A549 (cell line): ENCODE data around the gene OGDH.

Experiments used
- CBX8 ChIP-seq: fragments of 200-600 bp; sonication (generic); IDR thresholded peaks from 2 replicates; pipeline ENCODE4 v1.6.1; 2016
- EP300 ChIP-seq, 2 experiments: fragments of >200 bp; sonication (Bioruptor Twin); formaldehyde crosslinking; IDR thresholded peaks; 2 replicates in 1 of 2; 3 replicates in 1 of 2; pipeline ENCODE4 v1.6.1; 2016 to 2017
- HOXA7 ChIP-seq: fragments of 250-450 bp; sonication (Bioruptor Pico); IDR thresholded peaks from 2 replicates; pipeline ENCODE4 v1.5.0; 2020; ENCODE audit warnings: mild to moderate bottlenecking, moderate library complexity
- MAFK ChIP-seq: fragments of 450-650 bp; IDR thresholded peaks from 2 replicates; pipeline ENCODE4 v1.6.1; 2014; ENCODE audit not compliant: partially characterized antibody
- MYC ChIP-seq: IDR thresholded peaks from 2 replicates; pipeline ENCODE4 v1.6.1; 2012; ENCODE audit warnings: mild to moderate bottlenecking, inconsistent platforms, low read length, improper control_type of control experiment, borderline replicate concordance
- NR3C1 ChIP-seq: fragments of >200 bp; sonication (Bioruptor Twin); formaldehyde crosslinking; IDR thresholded peaks from 3 replicates; pipeline ENCODE4 v1.6.1; 2017
- POLR2A ChIP-seq: IDR thresholded peaks from 2 replicates; pipeline ENCODE4 v1.6.1; 2012; ENCODE audit warnings: mild to moderate bottlenecking, low read length
- RAD21 ChIP-seq, 2 experiments: fragments of >200 bp in 1 of 2; sonication (Bioruptor Twin) in 1 of 2; formaldehyde crosslinking in 1 of 2; IDR thresholded peaks in 1 of 2; conservative IDR thresholded peaks in 1 of 2; 2 replicates in 1 of 2; 3 replicates in 1 of 2; pipeline ENCODE4 v1.6.1; 2012 to 2018; ENCODE audit warnings: inconsistent platforms in 1 of 2
- RARB ChIP-seq: fragments of 250-450 bp; sonication (Bioruptor Pico); IDR thresholded peaks from 2 replicates; pipeline ENCODE4 v1.8.0; 2021; ENCODE audit warnings: mild to moderate bottlenecking, moderate library complexity
- RFX5 ChIP-seq: fragments of 450-650 bp; IDR thresholded peaks from 2 replicates; pipeline ENCODE4 v1.7.1; 2014; ENCODE audit warnings: antibody characterized with exemption, mild to moderate bottlenecking, moderate library complexity
- ZNF302 ChIP-seq: fragments of 250-450 bp; sonication (Bioruptor Pico); IDR thresholded peaks from 2 replicates; pipeline ENCODE4 v1.9.0; 2021; ENCODE audit warnings: inconsistent platforms, mild to moderate bottlenecking, moderate library complexity
- TF ChIP-seq, protein P1 (sequence below): fragments of 450-650 bp; IDR thresholded peaks from 2 replicates; pipeline ENCODE4 v1.6.1; 2014; ENCODE audit warnings: antibody characterized with exemption
- TF ChIP-seq, protein P2 (sequence below): fragments of >200 bp; sonication (Bioruptor Twin); formaldehyde crosslinking; IDR thresholded peaks from 3 replicates; pipeline ENCODE4 v1.5.1; 2016
- TF ChIP-seq, protein P3 (sequence below): IDR thresholded peaks from 2 replicates; pipeline ENCODE4 v1.6.1; 2012; ENCODE audit warnings: low read depth, borderline replicate concordance

DNA sequence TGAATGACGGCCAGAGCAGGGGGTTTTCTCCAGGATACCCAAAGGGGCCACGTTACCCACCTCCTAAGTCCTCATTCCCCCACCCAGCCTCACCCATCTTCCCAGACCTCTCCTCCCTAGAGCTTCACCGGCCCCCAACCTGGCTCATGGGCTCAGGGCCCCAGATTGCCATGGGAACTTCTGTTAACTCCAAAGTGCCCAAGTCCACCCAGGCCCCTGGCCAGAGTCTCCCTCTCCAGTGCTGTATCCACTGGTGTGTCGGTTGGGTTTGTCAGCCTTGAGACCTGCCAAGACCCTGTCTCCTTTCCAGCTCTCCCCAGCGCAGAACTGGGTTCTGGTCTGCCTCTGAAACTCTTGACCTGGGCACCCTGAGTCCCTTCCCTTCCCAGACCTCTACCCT, 105.1 kb downstream of the OGDH start:
- TF ChIP-seq, protein P1, sequence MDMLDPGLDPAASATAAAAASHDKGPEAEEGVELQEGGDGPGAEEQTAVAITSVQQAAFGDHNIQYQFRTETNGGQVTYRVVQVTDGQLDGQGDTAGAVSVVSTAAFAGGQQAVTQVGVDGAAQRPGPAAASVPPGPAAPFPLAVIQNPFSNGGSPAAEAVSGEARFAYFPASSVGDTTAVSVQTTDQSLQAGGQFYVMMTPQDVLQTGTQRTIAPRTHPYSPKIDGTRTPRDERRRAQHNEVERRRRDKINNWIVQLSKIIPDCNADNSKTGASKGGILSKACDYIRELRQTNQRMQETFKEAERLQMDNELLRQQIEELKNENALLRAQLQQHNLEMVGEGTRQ = no peak
- TF ChIP-seq, protein P2, sequence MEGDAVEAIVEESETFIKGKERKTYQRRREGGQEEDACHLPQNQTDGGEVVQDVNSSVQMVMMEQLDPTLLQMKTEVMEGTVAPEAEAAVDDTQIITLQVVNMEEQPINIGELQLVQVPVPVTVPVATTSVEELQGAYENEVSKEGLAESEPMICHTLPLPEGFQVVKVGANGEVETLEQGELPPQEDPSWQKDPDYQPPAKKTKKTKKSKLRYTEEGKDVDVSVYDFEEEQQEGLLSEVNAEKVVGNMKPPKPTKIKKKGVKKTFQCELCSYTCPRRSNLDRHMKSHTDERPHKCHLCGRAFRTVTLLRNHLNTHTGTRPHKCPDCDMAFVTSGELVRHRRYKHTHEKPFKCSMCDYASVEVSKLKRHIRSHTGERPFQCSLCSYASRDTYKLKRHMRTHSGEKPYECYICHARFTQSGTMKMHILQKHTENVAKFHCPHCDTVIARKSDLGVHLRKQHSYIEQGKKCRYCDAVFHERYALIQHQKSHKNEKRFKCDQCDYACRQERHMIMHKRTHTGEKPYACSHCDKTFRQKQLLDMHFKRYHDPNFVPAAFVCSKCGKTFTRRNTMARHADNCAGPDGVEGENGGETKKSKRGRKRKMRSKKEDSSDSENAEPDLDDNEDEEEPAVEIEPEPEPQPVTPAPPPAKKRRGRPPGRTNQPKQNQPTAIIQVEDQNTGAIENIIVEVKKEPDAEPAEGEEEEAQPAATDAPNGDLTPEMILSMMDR = no peak
- TF ChIP-seq EP300 (IDR thresholded peaks at IDR 0.05) (no peak), POLR2A (no peak), RARB (CRISPR knock-in tag) (no peak), RAD21 (conservative IDR thresholded peaks at IDR 0.05 in 1 of 2, IDR thresholded peaks at IDR 0.05 in 1 of 2) (no peak), MAFK (no peak), RFX5 (no peak), HOXA7 (CRISPR knock-in tag) (no peak), NR3C1 (no peak), MYC (no peak), ZNF302 (no peak), CBX8 (no peak)
- TF ChIP-seq, protein P3, sequence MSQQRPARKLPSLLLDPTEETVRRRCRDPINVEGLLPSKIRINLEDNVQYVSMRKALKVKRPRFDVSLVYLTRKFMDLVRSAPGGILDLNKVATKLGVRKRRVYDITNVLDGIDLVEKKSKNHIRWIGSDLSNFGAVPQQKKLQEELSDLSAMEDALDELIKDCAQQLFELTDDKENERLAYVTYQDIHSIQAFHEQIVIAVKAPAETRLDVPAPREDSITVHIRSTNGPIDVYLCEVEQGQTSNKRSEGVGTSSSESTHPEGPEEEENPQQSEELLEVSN = no peak
